ENCODE data around the gene GADD45B.
A peak's percentile ranks its signal among the peaks of the same experiment; 100 is the strongest.
"Not testable (repeated sequence)": the region's sequence is repeated elsewhere in the genome, so short reads cannot be mapped to it uniquely, and the experiment has no call there.

The GADD45B gene

GRCh38 chr19:2511991-2512390, 36.1 kb downstream of the GADD45B start:
- H3K4me1 ChIP-seq (ENCODE audit: control insufficient read depth, insufficient read depth, low read length) = peaks cover 2% of the 10 kb centered on the region
- no peaks in the 10 kb centered on the region for H3K9me3 ChIP-seq (ENCODE audit: control insufficient read depth, low read length)
- H3K4me3 ChIP-seq (ENCODE audit: low read length) = no peak overlapping the region
- H3K36me3 ChIP-seq (ENCODE audit: control insufficient read depth, insufficient read depth, low read length, severe bottlenecking) = no peaks in the 10 kb centered on the region
- no peak for DNase-seq (ENCODE audit: low read depth)
- no peak overlapping the region for H3K9ac ChIP-seq (ENCODE audit: low read length)
- peaks cover 10% of the 10 kb centered on the region for H3K27me3 ChIP-seq (replicated peaks; ENCODE audit: control insufficient read depth, insufficient read depth, low read length)

GRCh38 chr19:2512523-2513431, 36.9 kb downstream of the GADD45B start:
- H3K4me1 ChIP-seq (ENCODE audit: control insufficient read depth, insufficient read depth, low read length) = no peaks in the 10 kb centered on the region
- H3K4me3 ChIP-seq (ENCODE audit: low read length) = no peak overlapping the region
- no peak overlapping the region for H3K9ac ChIP-seq (ENCODE audit: low read length)
- H3K36me3 ChIP-seq (ENCODE audit: control insufficient read depth, insufficient read depth, low read length, severe bottlenecking) = no peaks in the 10 kb centered on the region
- H3K9me3 ChIP-seq (ENCODE audit: control insufficient read depth, low read length) = no peaks in the 10 kb centered on the region
- peaks cover 10% of the 10 kb centered on the region for H3K27me3 ChIP-seq (replicated peaks; ENCODE audit: control insufficient read depth, insufficient read depth, low read length)
- DNase-seq (ENCODE audit: low read depth) = no peak

- Histone ChIP-seq H3K4me1 (ENCODE audit: control insufficient read depth, insufficient read depth, low read length) (no peaks in the 10 kb centered on the region), H3K9me3 (ENCODE audit: control insufficient read depth, low read length) (no peaks in the 10 kb centered on the region), H3K27me3 (replicated peaks; ENCODE audit: control insufficient read depth, insufficient read depth, low read length) (peaks cover 10% of the 10 kb centered on the region), H3K9ac (ENCODE audit: low read length) (no peak overlapping the region), H3K36me3 (ENCODE audit: control insufficient read depth, insufficient read depth, low read length, severe bottlenecking) (no peaks in the 10 kb centered on the region), H3K4me3 (ENCODE audit: low read length) (no peak overlapping the region)
- no peak for DNase-seq (ENCODE audit: low read depth)
These were observed 39.1 kb downstream of the GADD45B start for GRCh38 chr19:2514981-2515518.

- Histone ChIP-seq H3K9me3 (ENCODE audit: control insufficient read depth, low read length) (no peaks in the 10 kb centered on the region), H3K9ac (ENCODE audit: low read length) (no peak overlapping the region), H3K36me3 (ENCODE audit: control insufficient read depth, insufficient read depth, low read length, severe bottlenecking) (no peaks in the 10 kb centered on the region), H3K4me3 (ENCODE audit: low read length) (no peak overlapping the region), H3K4me1 (ENCODE audit: control insufficient read depth, insufficient read depth, low read length) (no peaks in the 10 kb centered on the region), H3K27me3 (replicated peaks; ENCODE audit: control insufficient read depth, insufficient read depth, low read length) (peaks cover 5% of the 10 kb centered on the region)
- no peak for DNase-seq (ENCODE audit: low read depth)
These were observed 40.8 kb downstream of the GADD45B start for GRCh38 chr19:2516727-2517126.

GRCh38 chr19:2517881-2518601, 42.1 kb downstream of the GADD45B start:
- H3K27me3 ChIP-seq (replicated peaks; ENCODE audit: control insufficient read depth, insufficient read depth, low read length) = no peaks in the 10 kb centered on the region
- no peak overlapping the region for H3K9ac ChIP-seq (ENCODE audit: low read length)
- H3K4me3 ChIP-seq (ENCODE audit: low read length) = no peak overlapping the region
- no peak for DNase-seq (ENCODE audit: low read depth)
- H3K9me3 ChIP-seq (ENCODE audit: control insufficient read depth, low read length) = no peaks in the 10 kb centered on the region
- no peaks in the 10 kb centered on the region for H3K36me3 ChIP-seq (ENCODE audit: control insufficient read depth, insufficient read depth, low read length, severe bottlenecking)
- H3K4me1 ChIP-seq (ENCODE audit: control insufficient read depth, insufficient read depth, low read length) = no peaks in the 10 kb centered on the region

GRCh38 chr19:2518856-2519255, 42.9 kb downstream of the GADD45B start:
- not testable (repeated sequence) for DNase-seq (ENCODE audit: low read depth); H3K9me3 ChIP-seq (ENCODE audit: control insufficient read depth, low read length); H3K4me3 ChIP-seq (ENCODE audit: low read length); H3K36me3 ChIP-seq (ENCODE audit: control insufficient read depth, insufficient read depth, low read length, severe bottlenecking); H3K27me3 ChIP-seq (replicated peaks; ENCODE audit: control insufficient read depth, insufficient read depth, low read length); H3K9ac ChIP-seq (ENCODE audit: low read length); H3K4me1 ChIP-seq (ENCODE audit: control insufficient read depth, insufficient read depth, low read length)

GRCh38 chr19:2519482-2519881, 43.6 kb downstream of the GADD45B start:
- Histone ChIP-seq H3K9me3 (ENCODE audit: control insufficient read depth, low read length) (no peaks in the 10 kb centered on the region), H3K4me1 (ENCODE audit: control insufficient read depth, insufficient read depth, low read length) (peaks cover 13% of the 10 kb centered on the region), H3K9ac (ENCODE audit: low read length) (no peak overlapping the region), H3K36me3 (ENCODE audit: control insufficient read depth, insufficient read depth, low read length, severe bottlenecking) (no peaks in the 10 kb centered on the region), H3K4me3 (ENCODE audit: low read length) (no peak overlapping the region), H3K27me3 (replicated peaks; ENCODE audit: control insufficient read depth, insufficient read depth, low read length) (no peaks in the 10 kb centered on the region)
- no peak for DNase-seq (ENCODE audit: low read depth)

- no peaks in the 10 kb centered on the region for H3K36me3 ChIP-seq (ENCODE audit: control insufficient read depth, insufficient read depth, low read length, severe bottlenecking)
- no peak overlapping the region for H3K4me3 ChIP-seq (ENCODE audit: low read length)
- DNase-seq (ENCODE audit: low read depth) = peak; percentile 81
- no peaks in the 10 kb centered on the region for H3K9me3 ChIP-seq (ENCODE audit: control insufficient read depth, low read length)
- peak overlapping the region; percentile 59 for H3K9ac ChIP-seq (ENCODE audit: low read length)
- peaks cover 29% of the 10 kb centered on the region for H3K4me1 ChIP-seq (ENCODE audit: control insufficient read depth, insufficient read depth, low read length)
- H3K27me3 ChIP-seq (replicated peaks; ENCODE audit: control insufficient read depth, insufficient read depth, low read length) = no peaks in the 10 kb centered on the region
These were observed 47.8 kb downstream of the GADD45B start for GRCh38 chr19:2523630-2524311.

- no peaks in the 10 kb centered on the region for H3K27me3 ChIP-seq (replicated peaks; ENCODE audit: control insufficient read depth, insufficient read depth, low read length)
- DNase-seq (ENCODE audit: low read depth) = no peak
- H3K9ac ChIP-seq (ENCODE audit: low read length) = peak overlapping the region; percentile 59
- H3K36me3 ChIP-seq (ENCODE audit: control insufficient read depth, insufficient read depth, low read length, severe bottlenecking) = no peaks in the 10 kb centered on the region
- peak overlapping the region; percentile 70 for H3K4me3 ChIP-seq (ENCODE audit: low read length)
- no peaks in the 10 kb centered on the region for H3K9me3 ChIP-seq (ENCODE audit: control insufficient read depth, low read length)
- peaks cover 35% of the 10 kb centered on the region for H3K4me1 ChIP-seq (ENCODE audit: control insufficient read depth, insufficient read depth, low read length)
These were observed 48.5 kb downstream of the GADD45B start for GRCh38 chr19:2524361-2524839.

GRCh38 chr19:2524840-2525723, 49.2 kb downstream of the GADD45B start:
- Histone ChIP-seq H3K9ac (ENCODE audit: low read length) (peak overlapping the region; percentile 87), H3K4me1 (ENCODE audit: control insufficient read depth, insufficient read depth, low read length) (peaks cover 40% of the 10 kb centered on the region), H3K27me3 (replicated peaks; ENCODE audit: control insufficient read depth, insufficient read depth, low read length) (no peaks in the 10 kb centered on the region), H3K4me3 (ENCODE audit: low read length) (peak overlapping the region; percentile 70), H3K36me3 (ENCODE audit: control insufficient read depth, insufficient read depth, low read length, severe bottlenecking) (no peaks in the 10 kb centered on the region), H3K9me3 (ENCODE audit: control insufficient read depth, low read length) (no peaks in the 10 kb centered on the region)
- DNase-seq (ENCODE audit: low read depth) = peak; percentile 74
